KBM-7 (cell line): ENCODE results near the gene TAB2.
"Not testable (repeated sequence)": the region's sequence is repeated elsewhere in the genome, so short reads cannot be mapped to it uniquely, and the experiment has no call there.

Source experiments
- DNase-seq: peaks from one replicate; pipeline ENCODE4 v3.0.0-alpha.2; 2015
- in situ Hi-C: fragments of 300-500 bp; cut with MboI; formaldehyde crosslinking; loops from 2 replicates; pipeline ENCODE4 v1.14.3; 2020; ENCODE audit warnings: low sequenced_read_pairs, low pct_unique_long_range_greater_than_20kb, mixed read lengths

TAB2 gene

GRCh38 chr6:149449831-149450678, 132.5 kb downstream of the TAB2 start:
- in situ Hi-C loops: loop anchor here (25.0 kb wide), 2 partner anchors 363 to 888 kb away; no protein-coding TSS in a partner anchor
- no peak for DNase-seq

- no peak for DNase-seq
- in situ Hi-C loops: no loop called here
These were observed 133.3 kb downstream of the TAB2 start for GRCh38 chr6:149450679-149451375.

DNA sequence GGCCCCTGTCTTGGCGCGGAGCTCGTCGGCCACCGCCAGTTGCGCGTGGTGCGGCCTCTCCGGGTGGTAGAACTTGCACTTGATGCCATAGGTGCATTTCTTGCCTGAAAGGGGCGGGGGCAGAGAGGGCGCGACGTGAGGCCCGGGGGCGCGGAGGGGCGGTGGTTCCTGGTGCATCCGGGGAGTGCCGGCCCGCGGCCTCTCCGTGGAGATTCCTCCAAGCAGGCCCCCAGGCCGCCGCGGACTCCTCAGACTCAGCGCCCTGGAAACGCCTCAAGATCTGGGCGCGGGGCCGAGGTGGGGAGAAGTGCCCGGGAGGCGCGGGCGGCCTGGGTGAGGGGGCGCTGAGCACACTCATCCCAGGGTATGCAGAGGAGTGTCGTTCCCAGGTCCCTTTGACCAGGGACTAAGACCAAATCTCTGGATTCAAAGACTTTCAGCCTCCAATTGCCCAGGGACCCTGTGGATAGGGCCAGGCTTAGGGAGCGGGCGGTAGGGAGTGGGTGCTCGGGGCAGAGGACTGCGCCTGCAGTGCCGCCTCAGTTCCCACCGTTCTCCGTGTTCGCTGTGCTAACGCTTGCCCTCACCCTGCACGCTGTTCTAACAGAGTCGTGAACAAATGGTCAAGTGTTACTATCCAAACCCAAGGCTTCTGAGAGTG, 134.0 kb downstream of the TAB2 start:
- DNase-seq: no peak
- in situ Hi-C loops: no loop called here

GRCh38 chr6:149452037-149452939, 134.8 kb downstream of the TAB2 start:
- DNase-seq: no peak
- in situ Hi-C loops: no loop called here

- no peak for DNase-seq
- in situ Hi-C loops: no loop called here
These were observed 136.3 kb downstream of the TAB2 start for GRCh38 chr6:149453597-149454345.

GRCh38 chr6:149454346-149454848, 136.9 kb downstream of the TAB2 start:
- peak; percentile 50 for DNase-seq
- in situ Hi-C loops: no loop called here

DNA sequence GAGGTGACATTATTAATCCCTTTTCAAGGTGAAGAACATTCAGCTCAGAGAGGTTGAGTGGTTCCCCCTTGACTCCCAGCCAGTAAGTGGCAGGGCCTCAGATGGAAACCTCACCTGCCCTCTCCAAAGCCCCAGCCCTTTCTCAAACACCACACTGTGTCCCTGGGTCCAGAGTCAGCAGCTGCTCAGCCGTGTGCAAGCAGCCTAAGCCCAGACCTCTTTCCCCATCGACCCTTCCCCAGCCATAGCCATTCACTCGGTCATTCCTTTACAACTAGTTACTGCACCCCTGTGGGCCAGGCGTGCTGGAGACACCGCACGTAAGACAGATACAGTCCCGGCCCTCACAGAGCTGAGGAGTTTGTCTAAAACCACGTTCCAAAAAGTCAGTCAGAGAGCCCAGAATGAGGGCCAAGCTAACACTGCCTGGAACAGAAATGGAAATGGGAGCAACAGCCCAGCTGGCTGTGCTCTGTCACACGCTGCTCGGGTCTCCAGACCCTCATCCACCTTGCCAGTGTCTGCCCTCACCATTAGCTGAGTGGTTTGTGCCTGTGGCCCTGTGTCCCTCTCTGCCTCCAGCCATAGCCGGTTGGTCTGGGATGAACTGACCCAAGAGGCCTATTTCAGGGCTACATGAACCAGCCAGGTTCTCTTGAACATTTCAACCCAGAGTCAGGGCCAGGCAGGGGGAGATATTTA, 137.7 kb downstream of the TAB2 start:
- in situ Hi-C loops: no loop called here
- DNase-seq: no peak

- in situ Hi-C loops: no loop called here
- no peak for DNase-seq
These were observed 139.0 kb downstream of the TAB2 start for GRCh38 chr6:149456311-149457021.

- DNase-seq: no peak
- in situ Hi-C loops: no loop called here
These were observed 139.9 kb downstream of the TAB2 start for GRCh38 chr6:149457316-149457884.

- in situ Hi-C loops: no loop called here
- no peak for DNase-seq
These were observed 140.7 kb downstream of the TAB2 start for GRCh38 chr6:149458196-149458595.

GRCh38 chr6:149458806-149459205, 141.3 kb downstream of the TAB2 start:
- DNase-seq: no peak
- in situ Hi-C loops: no loop called here

GRCh38 chr6:149459761-149460160, 142.2 kb downstream of the TAB2 start:
- no peak for DNase-seq
- in situ Hi-C loops: no loop called here

- DNase-seq, in situ Hi-C loops: not testable (repeated sequence)
These were observed 142.7 kb downstream of the TAB2 start for GRCh38 chr6:149460249-149460648.
